Stimulated activated CD8-positive, alpha-beta memory T cell treated with anti-CD3 and anti-CD28 coated beads, Interleukin-15, amount 100 ng/mL, for 1 hour (primary cell): ENCODE data around the gene CRYGN.

ENCODE experiments used
- DNase-seq: peaks from one replicate; pipeline ENCODE4 v3.0.0-alpha.2; 2020; ENCODE audit warnings: low read depth

Gene CRYGN

DNA sequence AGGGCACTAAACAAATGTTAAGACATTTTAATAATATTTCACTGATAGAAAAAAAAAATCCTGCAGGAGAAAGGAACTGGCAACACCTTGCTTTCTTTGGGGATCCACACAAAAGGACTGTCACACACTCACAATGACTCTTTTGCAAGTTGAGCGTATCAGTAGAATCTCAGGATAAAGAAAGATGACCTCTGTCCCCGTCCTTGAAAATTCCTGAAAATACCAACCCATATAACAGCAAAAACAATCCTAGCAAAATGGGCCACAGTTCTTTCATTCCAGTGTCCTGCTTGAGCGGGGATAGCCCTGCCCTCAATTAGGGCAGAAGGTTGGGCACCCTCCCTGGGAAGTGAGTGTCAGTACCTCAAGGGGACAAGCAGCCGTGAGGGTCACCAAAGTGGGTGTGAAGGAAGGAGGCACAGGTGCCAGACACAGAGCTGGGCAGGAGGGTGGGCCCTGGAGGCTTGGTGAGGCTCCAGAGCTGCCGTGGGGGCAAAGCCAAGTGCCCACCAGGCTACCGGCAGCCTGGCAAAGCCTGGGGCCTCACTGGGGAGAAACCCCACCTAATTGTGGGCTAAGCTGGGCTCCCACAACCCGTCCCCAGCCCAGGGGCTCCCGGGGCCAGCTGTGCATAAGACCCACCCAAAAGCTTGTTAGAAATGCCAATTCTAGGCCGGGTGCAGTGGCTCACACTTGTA is 32.9 kb downstream of the CRYGN start:
- DNase-seq: no peak

DNA sequence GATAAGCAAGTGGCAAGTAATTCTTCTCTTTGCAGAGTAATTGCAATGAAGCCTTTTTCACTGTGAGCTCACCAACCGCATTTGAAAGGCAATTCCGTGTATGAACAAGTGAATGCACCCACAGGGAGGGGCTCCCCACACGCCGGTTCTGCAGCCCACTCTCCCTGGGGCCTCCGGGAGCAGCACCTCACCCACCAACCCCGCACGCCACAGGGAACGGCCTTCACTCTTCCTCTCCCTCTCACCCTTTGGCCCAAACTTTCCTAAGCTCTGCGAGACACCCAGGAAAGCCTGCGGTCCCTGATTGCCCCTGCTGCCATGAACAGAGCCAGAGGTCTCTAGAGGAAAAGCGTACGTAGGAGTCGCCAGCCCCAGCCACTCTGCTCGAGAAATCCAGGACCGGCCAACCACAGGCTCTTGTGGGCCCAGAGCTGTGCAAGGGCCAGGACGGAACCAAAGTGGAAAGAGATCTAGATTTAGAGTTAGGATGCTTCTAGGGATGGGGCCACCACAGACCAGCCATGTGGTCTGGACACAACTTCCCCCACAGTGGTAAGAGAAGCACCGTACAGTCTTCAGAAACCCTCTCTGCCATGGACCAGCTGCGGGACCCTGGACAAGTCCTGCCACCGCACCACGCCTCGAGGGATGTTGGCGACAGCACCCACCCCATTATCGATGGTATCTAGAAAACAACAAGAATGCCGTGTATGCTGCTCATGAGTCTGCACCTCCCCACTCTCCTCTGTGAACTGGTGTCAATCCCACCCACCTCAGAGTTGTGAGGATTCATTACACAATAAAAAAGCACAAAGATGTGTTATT is 33.7 kb downstream of the CRYGN start:
- DNase-seq: no peak

GRCh38 chr7:151405588-151405987 is 34.4 kb downstream of the CRYGN start:
- no peak for DNase-seq

- DNase-seq: no peak
These were observed 34.9 kb downstream of the CRYGN start for GRCh38 chr7:151405056-151405455.

GRCh38 chr7:151404216-151405011 is 35.5 kb downstream of the CRYGN start:
- no peak for DNase-seq

DNA sequence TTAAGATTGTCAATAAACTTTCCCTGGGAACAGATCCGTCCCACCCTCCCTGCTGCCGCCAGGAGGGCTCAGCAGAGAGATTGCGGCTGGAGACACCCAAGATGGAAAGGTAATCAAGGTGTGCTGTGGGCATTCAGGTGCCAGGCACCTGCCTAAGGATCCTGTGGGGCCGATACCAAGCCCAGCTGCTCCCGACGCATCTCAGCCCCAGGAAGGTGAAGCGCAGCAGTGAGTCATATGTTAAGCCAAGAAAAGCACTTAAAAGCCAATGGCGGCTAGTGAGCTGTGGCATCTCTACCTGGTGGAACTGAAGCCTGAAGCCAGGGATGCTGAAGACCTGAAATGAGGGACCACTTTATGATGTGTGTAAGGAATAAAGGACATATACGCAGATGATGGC is 36.2 kb downstream of the CRYGN start:
- DNase-seq: no peak

- DNase-seq: no peak
These were observed 37.7 kb downstream of the CRYGN start for GRCh38 chr7:151402029-151402835.

DNA sequence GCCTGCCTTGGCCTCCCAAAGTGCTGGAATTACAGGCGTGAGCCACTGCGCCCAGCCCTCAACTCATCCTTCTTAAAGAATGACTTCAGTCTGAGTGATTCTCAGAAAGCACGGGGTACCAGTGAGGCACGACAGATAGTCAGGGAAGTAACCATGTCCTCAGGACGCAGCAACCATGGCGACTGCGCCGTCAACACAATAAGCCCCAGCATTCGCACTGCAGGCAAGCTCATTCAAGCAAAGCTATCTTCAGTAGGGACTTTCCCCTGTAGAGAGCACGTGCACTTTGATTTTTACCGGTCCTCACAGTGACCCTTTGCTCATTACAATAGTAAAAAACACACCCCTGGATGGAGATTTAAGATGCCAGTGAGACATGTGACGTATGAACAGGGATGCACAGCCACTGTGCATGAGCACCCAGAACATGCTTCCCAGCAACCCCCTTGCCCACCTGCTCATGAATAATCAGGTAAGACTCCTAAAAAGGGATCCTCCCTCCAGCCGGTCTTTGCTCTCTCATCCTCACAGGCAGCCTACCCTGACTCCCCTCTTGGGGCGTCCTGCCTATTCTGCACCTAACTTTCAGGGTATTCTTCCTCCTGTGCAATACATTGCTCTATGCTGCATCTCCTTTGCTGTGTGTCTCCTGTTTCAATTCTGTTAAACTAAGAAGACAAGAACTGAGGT is 39.2 kb downstream of the CRYGN start:
- no peak for DNase-seq

DNA sequence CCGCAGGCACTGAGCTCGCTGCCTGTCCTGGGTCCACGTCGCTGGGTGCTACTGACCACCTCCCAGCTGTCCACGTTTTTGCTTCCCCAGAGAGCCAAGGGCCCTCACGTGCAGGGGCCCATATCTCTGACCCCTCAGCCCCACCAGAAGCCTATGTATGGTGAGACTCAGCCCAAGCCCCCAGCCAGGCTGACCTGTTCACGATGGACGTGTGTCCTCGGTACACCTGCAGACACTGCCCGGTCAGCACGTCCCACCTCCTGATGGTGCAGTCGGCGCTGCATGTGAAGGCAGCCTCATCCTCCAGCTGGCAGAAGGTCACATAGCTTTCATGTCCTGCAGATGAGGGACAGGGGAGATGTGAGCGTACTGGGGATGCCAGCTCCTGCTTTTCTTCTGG is 40.0 kb downstream of the CRYGN start:
- DNase-seq: no peak

DNA sequence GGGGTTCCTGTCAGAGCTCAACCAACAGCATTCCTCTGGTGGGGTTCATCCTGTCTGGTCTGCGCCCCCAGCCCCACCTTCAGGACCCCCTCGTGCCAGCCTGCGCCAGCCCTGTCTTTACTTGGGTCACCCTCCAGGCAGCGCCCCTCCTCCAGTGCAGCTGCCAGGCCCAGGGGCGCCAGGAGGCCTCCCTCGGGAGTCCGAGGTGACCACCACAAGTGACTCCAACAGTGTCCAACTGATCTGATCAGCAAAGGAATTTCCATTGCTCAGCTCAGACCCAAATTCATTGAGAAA is 40.7 kb downstream of the CRYGN start:
- DNase-seq: no peak

- DNase-seq: no peak
These were observed 41.3 kb downstream of the CRYGN start for GRCh38 chr7:151398446-151399304.

- no peak for DNase-seq
These were observed 42.9 kb downstream of the CRYGN start for GRCh38 chr7:151397026-151397425.

DNA sequence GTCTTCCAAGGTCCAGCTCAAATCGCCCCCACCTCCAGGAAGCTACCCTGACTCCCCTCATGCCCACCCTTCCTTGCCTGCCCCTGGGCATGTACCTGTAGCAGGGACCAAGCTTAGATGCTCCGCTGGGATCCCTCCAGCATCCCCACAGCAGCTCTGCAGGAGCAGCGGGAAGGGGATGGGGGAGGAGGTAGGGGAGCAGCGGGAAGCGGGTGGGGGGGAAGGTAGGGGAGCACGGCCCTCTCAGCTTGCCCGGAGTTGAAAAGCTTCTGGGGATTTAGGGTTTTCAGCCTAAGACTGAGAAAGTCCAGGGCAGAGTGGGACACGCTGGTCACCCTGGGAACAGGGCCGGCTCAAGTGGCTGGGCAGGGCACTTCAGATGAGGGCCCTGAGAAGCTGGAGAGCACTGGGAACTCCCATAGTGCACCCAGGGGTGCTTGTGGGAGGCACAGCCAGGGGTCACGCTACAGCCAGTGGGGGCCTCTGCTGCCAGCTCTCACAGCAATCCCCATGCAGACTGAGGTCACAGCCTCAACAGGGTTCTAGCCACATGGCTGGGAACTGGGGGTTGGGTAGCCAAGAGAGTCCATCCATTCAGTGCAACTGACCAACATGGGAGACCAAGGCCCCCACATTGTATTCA is 43.5 kb downstream of the CRYGN start:
- DNase-seq: no peak

DNA sequence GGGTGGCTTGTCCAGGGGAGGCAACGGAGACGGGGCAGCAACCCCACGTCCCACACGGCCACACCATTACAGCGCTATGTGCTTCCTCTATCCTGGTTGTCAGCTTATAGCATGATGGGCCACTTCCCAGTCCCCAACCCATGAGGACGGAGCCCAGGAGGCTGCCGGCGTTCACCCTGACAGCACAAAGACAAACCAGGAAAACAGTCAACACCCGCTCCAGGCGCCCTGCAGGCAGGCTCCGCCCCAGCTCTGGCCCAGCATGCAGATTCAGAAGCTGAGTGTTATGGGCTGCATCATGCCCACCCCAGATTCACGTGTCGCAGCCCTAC is 44.9 kb downstream of the CRYGN start:
- no peak for DNase-seq

DNA sequence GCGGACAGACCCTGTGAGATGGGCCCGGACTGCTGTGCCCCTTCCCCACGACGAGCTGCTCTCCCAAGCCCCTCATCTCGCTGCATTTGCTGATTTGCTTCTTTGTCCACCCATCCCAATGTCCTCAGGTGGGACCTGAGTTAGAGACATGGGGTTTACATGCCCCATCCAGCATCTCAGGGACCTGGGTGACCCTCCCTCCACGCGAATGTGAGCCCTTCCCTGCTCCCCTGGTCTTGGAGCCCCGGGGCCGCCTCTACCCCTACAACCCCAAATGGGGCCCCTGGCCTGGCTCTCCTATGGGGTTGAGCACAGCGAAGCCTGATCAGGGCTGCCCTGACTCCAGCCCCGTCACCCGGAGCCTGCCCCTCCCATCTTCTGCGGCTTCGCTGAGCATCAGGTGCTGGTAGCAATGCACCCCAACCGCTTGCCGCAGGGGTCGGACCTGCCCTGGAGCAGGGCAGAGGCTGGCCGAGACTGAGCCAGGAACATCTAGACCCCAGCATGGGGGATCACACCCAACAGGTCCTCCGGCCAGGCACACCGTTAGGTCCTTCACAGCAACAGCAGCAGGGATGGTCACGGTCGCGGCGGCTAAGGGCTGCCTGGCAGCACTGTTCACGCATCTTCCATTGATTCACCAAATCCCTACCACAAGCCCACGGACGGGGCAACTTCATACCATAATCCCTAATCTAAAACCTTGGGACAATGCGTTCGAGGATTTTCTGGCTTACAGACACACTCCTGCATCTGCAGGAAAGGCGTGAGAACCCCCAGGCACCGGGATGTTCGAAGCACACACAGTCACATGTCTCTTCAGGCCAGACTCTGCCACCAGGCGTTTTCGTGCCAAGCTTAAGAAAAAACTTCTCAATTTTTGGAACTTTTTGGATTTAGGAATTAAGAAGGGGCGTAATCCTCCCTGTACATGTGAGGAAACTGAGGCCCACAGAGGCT is 45.6 kb downstream of the CRYGN start:
- no peak for DNase-seq

GRCh38 chr7:151393031-151393977 is 46.6 kb downstream of the CRYGN start:
- no peak for DNase-seq

GRCh38 chr7:151392426-151392825 is 47.5 kb downstream of the CRYGN start:
- no peak for DNase-seq

DNA sequence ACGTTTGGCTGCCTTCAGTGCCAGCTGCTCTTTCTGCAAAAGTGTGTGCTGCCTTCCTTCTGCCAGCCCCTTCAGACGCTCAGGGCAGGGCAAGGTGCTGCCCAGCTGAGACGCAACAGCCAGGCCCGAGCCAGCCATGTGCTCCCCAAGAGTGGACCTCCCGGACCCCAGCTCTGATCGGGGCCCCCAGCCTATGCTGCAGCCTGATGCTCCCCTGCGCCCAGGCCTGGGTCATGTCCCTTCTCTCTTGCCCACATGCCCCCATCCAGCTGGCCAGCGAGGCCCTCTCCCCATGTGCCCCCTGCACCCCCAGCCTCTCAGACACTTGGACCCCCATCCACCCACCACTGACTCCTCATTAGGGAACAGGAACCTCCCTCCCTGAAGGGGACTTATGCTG is 47.9 kb downstream of the CRYGN start:
- no peak for DNase-seq
